HCT116 (cell line): Measurements from ENCODE around the gene PHLDA1. TPM values are rescaled to one million over a fixed set of nuclear protein-coding genes. Genes with fewer than 3 reads are reported as not detected.

Experiments used
- ATAC-seq: fragments of 200-7000 bp; cut with Tn5 transposase; 2 replicates; pipeline ENCODE4 v1.9.1; 2020; ENCODE audit warnings: mild to moderate bottlenecking, moderate library complexity
- BruUV-seq: library from RNA; stranded (reverse); fragments of 400-500 nt; replicated peaks from 2 replicates; lab custom pipeline; 2021; lab: Mats Ljungman, UMichigan
- CTCF ChIA-PET: fragments of 300-600 bp; sonication (Branson Sonifier 250); formaldehyde crosslinking; loops from one replicate; lab custom pipeline; 2021; ENCODE audit warnings: antibody characterized with exemption; lab: Charles Lee
- POLR2A ChIA-PET: fragments of 300-600, 350-600 bp; sonication (Branson Sonifier 250); formaldehyde crosslinking; loops from one replicate; lab custom pipeline; 2021; ENCODE audit warnings: antibody characterized with exemption; lab: Charles Lee
- RAD21 ChIA-PET, 2 experiments: fragments of 300-600 bp; sonication (Branson Sonifier 250); formaldehyde crosslinking; loops; one replicate each; lab custom pipeline; 2023; ENCODE audit warnings: low total read pairs in 2 of 2; ENCODE audit not compliant: uncharacterized antibody in 2 of 2, unreplicated experiment in 2 of 2, low non-redundant PET in 1 of 2; lab: Charles Lee
- DNase-seq: peaks from one replicate; pipeline ENCODE4 v3.0.0-alpha.2; 2010; ENCODE audit warnings: low read depth, low spot score
- H2AFZ ChIP-seq: fragments of 200-600 bp; shearing (Covaris generic), sonication (generic); 2 replicates; pipeline ENCODE4 v1.6.1; 2017; ENCODE audit warnings: low read depth, mixed run types, mixed read lengths, antibody characterized with exemption, low read length; ENCODE audit not compliant: poor library complexity, severe bottlenecking
- H3K27ac ChIP-seq: 2 replicates; pipeline ENCODE4 v1.5.1; 2012; ENCODE audit warnings: low read depth, low read length
- H3K27me3 ChIP-seq: fragments of 200-600 bp; sonication (generic); 2 replicates; pipeline ENCODE4 v1.6.1; 2016; ENCODE audit warnings: mixed run types, low read length, mixed read lengths; ENCODE audit not compliant: insufficient read depth
- H3K36me3 ChIP-seq, 2 experiments: fragments of 200-500 bp in 1 of 2; fragments of 200-600 bp in 1 of 2; sonication (Bioruptor generic) in 1 of 2; sonication (generic) in 1 of 2; 2 replicates each; pipeline versions ENCODE4 v1.5.1 to v1.6.1; 2014 to 2016; ENCODE audit warnings: low read length in 2 of 2, inconsistent platforms in 1 of 2, mixed read lengths in 1 of 2, mixed run types in 1 of 2; ENCODE audit not compliant: insufficient read depth in 2 of 2, control insufficient read depth in 1 of 2
- H3K4me1 ChIP-seq, 2 experiments: fragments of 200-600 bp in 1 of 2; sonication (generic) in 1 of 2; 2 replicates each; pipeline versions ENCODE4 v1.5.1 to v1.6.1; 2012 to 2017; ENCODE audit warnings: low read length in 2 of 2, inconsistent platforms in 1 of 2, mild to moderate bottlenecking in 1 of 2, mixed read lengths in 1 of 2, mixed run types in 1 of 2, moderate library complexity in 1 of 2; ENCODE audit not compliant: insufficient read depth in 2 of 2, control insufficient read depth in 1 of 2
- H3K4me2 ChIP-seq: fragments of 200-600 bp; sonication (generic); 2 replicates; pipeline ENCODE4 v1.6.1; 2017; ENCODE audit warnings: mixed run types, low read length, mixed read lengths
- H3K4me3 ChIP-seq, 2 experiments: fragments of 200-600 bp in 1 of 2; sonication (generic) in 1 of 2; replicated peaks in 1 of 2; 2 replicates each; pipeline ENCODE4 v1.5.1; 2011 to 2016; ENCODE audit warnings: low read length in 2 of 2, control low read depth in 1 of 2, low read depth in 1 of 2, mild to moderate bottlenecking in 1 of 2, mixed read lengths in 1 of 2, mixed run types in 1 of 2
- H3K79me2 ChIP-seq: fragments of 200-600 bp; sonication (generic); 2 replicates; pipeline ENCODE4 v1.6.1; 2017; ENCODE audit warnings: mild to moderate bottlenecking, mixed run types, low read length, moderate library complexity, mixed read lengths; ENCODE audit not compliant: insufficient read depth
- H3K9ac ChIP-seq: fragments of 200-600 bp; sonication (generic); 2 replicates; pipeline ENCODE4 v1.6.1; 2016; ENCODE audit warnings: low read length, mixed read lengths
- H3K9me2 ChIP-seq: fragments of 200-600 bp; sonication (generic), shearing (Covaris generic); 2 replicates; pipeline ENCODE4 v1.6.1; 2017; ENCODE audit warnings: mixed run types, mild to moderate bottlenecking, moderate library complexity; ENCODE audit not compliant: insufficient read depth
- H3K9me3 ChIP-seq, 2 experiments: fragments of 200-500 bp in 1 of 2; fragments of 200-600 bp in 1 of 2; sonication (Bioruptor generic) in 1 of 2; sonication (generic) in 1 of 2; 2 replicates each; pipeline ENCODE4 v1.6.1; 2014 to 2017; ENCODE audit warnings: low read length in 2 of 2, mixed read lengths in 2 of 2, inconsistent platforms in 1 of 2, low read depth in 1 of 2, mild to moderate bottlenecking in 1 of 2, mixed run types in 1 of 2, moderate library complexity in 1 of 2; ENCODE audit not compliant: control insufficient read depth in 1 of 2, insufficient read depth in 1 of 2
- H4K20me1 ChIP-seq: fragments of 200-600 bp; sonication (generic), shearing (Covaris generic); 2 replicates; pipeline ENCODE4 v1.6.1; 2017; ENCODE audit warnings: mixed run types, mild to moderate bottlenecking, moderate library complexity; ENCODE audit not compliant: insufficient read depth
- CBX3 ChIP-seq: IDR thresholded peaks from 2 replicates; pipeline ENCODE4 v1.6.1; 2012; ENCODE audit warnings: low read depth
- EZH2phosphoT487 ChIP-seq: fragments of 200-600 bp; IDR thresholded peaks from 2 replicates; pipeline ENCODE4 v1.6.1; 2018; ENCODE audit warnings: antibody characterized with exemption, borderline replicate concordance
- FOSL1 ChIP-seq: IDR thresholded peaks from 2 replicates; pipeline ENCODE4 v1.6.1; 2012; ENCODE audit warnings: low read depth
- YY1 ChIP-seq: IDR thresholded peaks from 2 replicates; pipeline ENCODE4 v1.6.1; 2011; ENCODE audit warnings: low read length, low read depth, moderate library complexity, mild to moderate bottlenecking; ENCODE audit not compliant: insufficient replicate concordance; ENCODE audit errors: extremely low read depth
- intact Hi-C: fragments of 100-400 bp; cut with micrococcal nuclease; formaldehyde crosslinking; loops from 2 replicates; pipeline ENCODE4 v1.10.0; 2022
- total RNA-seq: library from RNA; stranded (reverse); gene quantifications from one replicate; pipeline ENCODE4 v1.2.1, GENCODE V29; 2021; ENCODE audit not compliant: unreplicated experiment
- TF ChIP-seq, protein P1 (sequence below): IDR thresholded peaks from 2 replicates; pipeline ENCODE4 v1.6.1; 2011; ENCODE audit warnings: mild to moderate bottlenecking, low read length, moderate library complexity; ENCODE audit not compliant: insufficient replicate concordance; ENCODE audit errors: extremely low read depth

Gene PHLDA1
- total RNA-seq, 1 experiment from 2014 or later, result 231 TPM

- TF ChIP-seq, protein P1, sequence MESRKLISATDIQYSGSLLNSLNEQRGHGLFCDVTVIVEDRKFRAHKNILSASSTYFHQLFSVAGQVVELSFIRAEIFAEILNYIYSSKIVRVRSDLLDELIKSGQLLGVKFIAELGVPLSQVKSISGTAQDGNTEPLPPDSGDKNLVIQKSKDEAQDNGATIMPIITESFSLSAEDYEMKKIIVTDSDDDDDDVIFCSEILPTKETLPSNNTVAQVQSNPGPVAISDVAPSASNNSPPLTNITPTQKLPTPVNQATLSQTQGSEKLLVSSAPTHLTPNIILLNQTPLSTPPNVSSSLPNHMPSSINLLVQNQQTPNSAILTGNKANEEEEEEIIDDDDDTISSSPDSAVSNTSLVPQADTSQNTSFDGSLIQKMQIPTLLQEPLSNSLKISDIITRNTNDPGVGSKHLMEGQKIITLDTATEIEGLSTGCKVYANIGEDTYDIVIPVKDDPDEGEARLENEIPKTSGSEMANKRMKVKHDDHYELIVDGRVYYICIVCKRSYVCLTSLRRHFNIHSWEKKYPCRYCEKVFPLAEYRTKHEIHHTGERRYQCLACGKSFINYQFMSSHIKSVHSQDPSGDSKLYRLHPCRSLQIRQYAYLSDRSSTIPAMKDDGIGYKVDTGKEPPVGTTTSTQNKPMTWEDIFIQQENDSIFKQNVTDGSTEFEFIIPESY, result no peak
- no peak for TF ChIP-seq YY1
Observed at GRCh38 chr12:76013603-76014002, 18.0 kb downstream of the PHLDA1 start (continued).

- Histone ChIP-seq H3K27ac (no peak overlapping the region), H3K79me2 (no peaks in the 10 kb centered on the region), H3K4me2 (no peak overlapping the region), H3K9me2 (no peaks in the 10 kb centered on the region), H3K4me3 (no peak overlapping the region), H3K27me3 (no peaks in the 10 kb centered on the region), H3K36me3 (no peaks in the 10 kb centered on the region), H3K9ac (no peak overlapping the region), H3K9me3 (no peaks in the 10 kb centered on the region), H4K20me1 (no peaks in the 10 kb centered on the region), H3K4me1 (peaks cover 18 to 26% of the 10 kb centered on the region in 2 experiments; a peak in 3 of 4 replicates), H2AFZ (no peak overlapping the region)
- CTCF ChIA-PET, result no interaction called here
- POLR2A ChIA-PET, result interaction anchor here (1.3 kb wide), 1 partner anchor 11 kb away, joined by 3 read pairs; no protein-coding TSS in a partner anchor
- DNase-seq (no peak), ATAC-seq (no peak)
- RAD21 ChIA-PET, result no interaction called here
- intact Hi-C loops, result no loop called here
- no TSS peak for BruUV-seq
- TF ChIP-seq, protein P1, result no peak
- TF ChIP-seq FOSL1, result no peak
- no peak for TF ChIP-seq EZH2phosphoT487
- no peak for TF ChIP-seq CBX3
Observed at GRCh38 chr12:76012644-76013043, 18.9 kb downstream of the PHLDA1 start.
